Raji (cell line): ENCODE measurements around the gene PRKCQ.

Experiments used
- POLR2A ChIP-seq: IDR thresholded peaks from 2 replicates; pipeline ENCODE4 v1.6.1; 2011; ENCODE audit warnings: low read depth, low read length, control low read depth; ENCODE audit not compliant: insufficient read depth

PRKCQ gene

DNA sequence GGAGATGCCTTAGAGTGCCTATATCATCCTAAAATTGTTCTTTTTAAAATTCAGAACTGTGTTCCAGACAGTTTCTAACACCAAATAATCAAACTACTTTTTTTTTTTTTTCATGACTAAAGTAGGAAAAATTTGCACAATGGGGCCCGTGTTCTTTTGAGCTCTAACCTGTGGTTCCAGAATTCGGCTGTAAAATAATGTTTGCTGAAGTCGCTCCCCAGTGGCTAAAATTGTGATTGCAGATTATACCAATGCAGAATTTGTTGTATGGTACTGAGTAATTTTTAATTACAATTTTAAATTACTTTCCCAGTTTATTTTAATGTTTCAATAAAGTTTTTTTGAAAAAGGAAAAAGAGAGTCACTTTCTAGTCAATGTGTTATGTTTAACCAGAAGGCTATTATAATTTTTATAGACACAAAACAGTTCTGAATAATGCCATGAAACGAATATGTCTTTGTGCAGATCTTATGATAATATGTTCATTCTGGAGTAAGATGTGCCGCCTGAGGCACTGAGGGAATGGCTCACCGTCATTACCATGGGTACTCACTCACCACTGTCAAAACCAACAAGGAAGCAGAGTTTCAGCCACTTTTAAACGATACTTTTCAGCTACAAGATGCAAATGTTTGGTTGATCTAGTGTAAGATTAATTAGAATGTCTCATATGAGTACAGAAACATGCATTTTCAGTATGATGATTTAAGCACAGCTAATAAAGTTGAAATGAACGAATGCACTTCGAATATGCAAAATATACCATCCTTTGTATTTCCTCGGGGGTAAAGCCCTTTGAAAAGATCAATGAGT, 173.6 kb downstream of the PRKCQ start:
- no peak for TF ChIP-seq POLR2A

- no peak for TF ChIP-seq POLR2A
These were observed 174.4 kb downstream of the PRKCQ start for GRCh38 chr10:6405713-6406112.

GRCh38 chr10:6404127-6405072, 175.7 kb downstream of the PRKCQ start:
- no peak for TF ChIP-seq POLR2A

- no peak for TF ChIP-seq POLR2A
These were observed 177.1 kb downstream of the PRKCQ start for GRCh38 chr10:6402960-6403359.

GRCh38 chr10:6402349-6402709, 177.7 kb downstream of the PRKCQ start:
- TF ChIP-seq POLR2A = no peak

DNA sequence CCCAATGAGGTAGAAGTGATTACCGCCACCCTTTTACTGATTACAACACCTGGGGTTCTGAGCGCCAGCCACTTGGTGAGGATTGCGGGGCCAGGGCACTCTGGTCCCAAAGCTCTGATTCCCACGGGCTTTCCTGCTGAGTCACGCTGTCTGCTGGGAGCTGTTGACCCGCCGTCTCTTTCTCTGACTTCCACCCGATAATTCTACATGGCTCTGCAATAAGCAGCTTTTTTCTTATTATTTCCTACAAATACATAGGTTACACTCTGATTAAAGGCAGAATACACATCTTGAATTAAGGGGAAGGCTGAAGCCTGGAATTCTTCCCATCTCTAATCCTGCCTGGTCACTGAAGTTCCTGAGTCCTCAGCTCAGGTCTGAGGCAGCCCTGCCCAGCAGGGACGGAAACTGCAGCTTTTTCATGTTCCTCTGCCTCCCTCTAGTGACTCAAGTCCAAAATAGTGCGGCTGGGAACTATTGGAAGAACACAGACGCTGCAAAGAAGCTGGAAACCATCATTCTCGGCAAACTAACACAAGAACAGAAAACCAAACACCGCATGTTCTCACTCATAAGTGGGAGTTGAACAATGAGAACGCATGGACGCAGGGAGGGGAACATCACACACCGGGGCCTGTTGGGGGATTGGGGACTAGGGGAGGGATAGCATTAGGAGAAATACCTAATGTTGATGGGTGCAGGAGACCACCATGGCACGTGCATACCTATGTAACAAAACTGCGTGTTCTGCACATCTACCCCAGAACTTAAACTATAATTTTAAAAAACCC, 178.3 kb downstream of the PRKCQ start:
- TF ChIP-seq POLR2A = no peak

- no peak for TF ChIP-seq POLR2A
These were observed 179.1 kb downstream of the PRKCQ start for GRCh38 chr10:6400821-6401465.

DNA sequence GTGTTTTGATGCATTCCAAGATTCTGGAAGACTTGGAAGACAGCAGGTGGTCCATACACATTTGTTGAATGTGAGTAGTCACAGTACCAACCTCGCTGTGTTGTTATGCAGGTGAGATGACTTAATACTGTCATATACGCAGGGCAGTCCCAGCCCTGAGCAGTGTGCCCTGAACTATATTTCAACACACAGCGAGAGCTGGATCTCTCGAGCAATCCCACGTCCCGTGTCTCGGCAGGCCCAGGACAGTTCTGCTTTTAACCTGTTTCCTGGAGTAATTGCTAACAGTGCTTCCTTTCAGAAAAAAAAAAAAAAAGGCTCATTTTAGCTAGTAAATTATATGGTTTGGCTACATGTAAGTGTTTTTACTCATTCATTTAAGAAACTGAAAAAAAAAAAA, 179.7 kb downstream of the PRKCQ start:
- TF ChIP-seq POLR2A = no peak

GRCh38 chr10:6399879-6400278, 180.2 kb downstream of the PRKCQ start:
- TF ChIP-seq POLR2A = no peak

GRCh38 chr10:6399231-6399741, 180.8 kb downstream of the PRKCQ start:
- no peak for TF ChIP-seq POLR2A

GRCh38 chr10:6398399-6398798, 181.7 kb downstream of the PRKCQ start:
- TF ChIP-seq POLR2A = no peak

DNA sequence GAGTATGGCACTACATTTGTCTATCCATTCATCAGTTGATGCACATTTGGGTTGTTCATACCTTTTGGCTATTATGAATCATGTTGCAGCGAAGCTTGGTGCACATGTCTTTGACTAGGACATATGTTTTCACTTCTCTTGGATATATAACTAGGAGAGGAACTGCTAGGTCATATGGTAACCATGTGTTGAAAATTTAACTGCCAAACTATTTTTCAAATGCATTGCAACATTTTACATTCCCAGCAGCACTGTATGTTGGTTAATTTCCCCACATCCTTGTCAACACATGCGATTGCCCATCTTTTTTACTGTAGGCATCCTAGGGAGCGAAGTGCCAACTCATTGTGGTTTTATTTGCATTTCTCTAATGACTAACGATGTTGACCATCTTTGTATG, 183.4 kb downstream of the PRKCQ start:
- TF ChIP-seq POLR2A = no peak

- no peak for TF ChIP-seq POLR2A
These were observed 183.8 kb downstream of the PRKCQ start for GRCh38 chr10:6396226-6396625.

DNA sequence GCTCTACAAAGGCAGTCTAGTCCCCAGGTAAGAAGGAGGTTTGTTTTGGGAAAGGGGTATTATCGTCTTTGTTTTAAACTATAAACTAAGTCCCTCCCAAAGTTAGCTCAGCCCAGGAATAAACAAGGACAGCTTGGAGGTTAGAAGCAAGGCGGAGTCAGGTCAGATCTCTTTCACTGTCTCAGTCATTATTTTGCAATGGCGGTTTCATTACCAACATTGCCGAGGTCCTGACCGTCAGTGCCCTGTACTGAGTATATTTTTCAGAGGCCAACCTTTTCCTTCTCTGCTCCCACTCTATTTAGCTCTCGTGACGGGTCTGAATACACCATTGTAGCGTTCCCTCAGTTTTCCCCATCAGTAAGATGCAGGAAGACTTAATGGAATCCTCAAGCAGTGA, 184.5 kb downstream of the PRKCQ start:
- TF ChIP-seq POLR2A = no peak
